ENCODE measurements around the gene SMYD3. TPM values are rescaled to one million over a fixed set of nuclear protein-coding genes. Genes with fewer than 3 reads are reported as not detected.

Gene SMYD3
- total and polyA plus RNA-seq, 10 donors: 12.5 to 33.1 (median 21.0) TPM

DNA sequence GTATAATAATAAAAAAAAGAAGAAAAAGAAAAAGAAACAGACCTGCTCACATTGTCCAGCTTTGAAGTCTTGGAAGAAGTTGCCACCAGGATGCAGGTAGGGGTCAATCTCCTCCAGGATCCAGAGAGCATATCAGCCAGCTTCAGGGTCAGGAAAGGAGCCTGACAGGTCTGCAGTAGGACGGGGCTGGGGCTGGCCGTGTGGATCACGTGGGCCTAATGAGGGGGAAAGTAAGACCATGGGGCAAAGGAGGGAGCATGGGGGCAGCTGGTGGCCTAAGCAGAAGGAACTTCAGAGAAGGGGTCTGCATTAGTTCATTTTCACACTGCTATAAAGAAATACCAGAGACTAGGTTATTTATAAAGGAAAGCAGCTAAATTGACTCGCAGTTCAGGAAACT, 19.3 kb upstream of the SMYD3 start:
- Histone ChIP-seq H3K27me3 (replicated peaks in 1 of 7) (no peaks in the 10 kb centered on the region), H3K27ac (no peak overlapping the region), H3K36me3 (no peaks in the 10 kb centered on the region), H3K4me3 (no peak overlapping the region), H3K9me3 (peaks cover 3 to 24% (median 19%) of the 10 kb centered on the region in 8 donors), H3K4me1 (peaks cover 0 to 9% (median 2%) of the 10 kb centered on the region in 6 donors)
- TF ChIP-seq, protein P1, sequence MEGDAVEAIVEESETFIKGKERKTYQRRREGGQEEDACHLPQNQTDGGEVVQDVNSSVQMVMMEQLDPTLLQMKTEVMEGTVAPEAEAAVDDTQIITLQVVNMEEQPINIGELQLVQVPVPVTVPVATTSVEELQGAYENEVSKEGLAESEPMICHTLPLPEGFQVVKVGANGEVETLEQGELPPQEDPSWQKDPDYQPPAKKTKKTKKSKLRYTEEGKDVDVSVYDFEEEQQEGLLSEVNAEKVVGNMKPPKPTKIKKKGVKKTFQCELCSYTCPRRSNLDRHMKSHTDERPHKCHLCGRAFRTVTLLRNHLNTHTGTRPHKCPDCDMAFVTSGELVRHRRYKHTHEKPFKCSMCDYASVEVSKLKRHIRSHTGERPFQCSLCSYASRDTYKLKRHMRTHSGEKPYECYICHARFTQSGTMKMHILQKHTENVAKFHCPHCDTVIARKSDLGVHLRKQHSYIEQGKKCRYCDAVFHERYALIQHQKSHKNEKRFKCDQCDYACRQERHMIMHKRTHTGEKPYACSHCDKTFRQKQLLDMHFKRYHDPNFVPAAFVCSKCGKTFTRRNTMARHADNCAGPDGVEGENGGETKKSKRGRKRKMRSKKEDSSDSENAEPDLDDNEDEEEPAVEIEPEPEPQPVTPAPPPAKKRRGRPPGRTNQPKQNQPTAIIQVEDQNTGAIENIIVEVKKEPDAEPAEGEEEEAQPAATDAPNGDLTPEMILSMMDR (IDR thresholded peaks at IDR 0.05 in 8 of 11, conservative IDR thresholded peaks at IDR 0.05 in 3 of 11): no peak
- no peak for TF ChIP-seq POLR2AphosphoS5 (IDR thresholded peaks at IDR 0.05)
- no peak for TF ChIP-seq POLR2A (IDR thresholded peaks at IDR 0.05)
- intact Hi-C loops (cut with DNase I; ENCODE audit: low total_unique reads): no loop called here
- no peak for DNase-seq
- 85 to 91% (median 89%) methylated on average over 4 of the region's 4 CpGs for WGBS, 5 donors

DNA sequence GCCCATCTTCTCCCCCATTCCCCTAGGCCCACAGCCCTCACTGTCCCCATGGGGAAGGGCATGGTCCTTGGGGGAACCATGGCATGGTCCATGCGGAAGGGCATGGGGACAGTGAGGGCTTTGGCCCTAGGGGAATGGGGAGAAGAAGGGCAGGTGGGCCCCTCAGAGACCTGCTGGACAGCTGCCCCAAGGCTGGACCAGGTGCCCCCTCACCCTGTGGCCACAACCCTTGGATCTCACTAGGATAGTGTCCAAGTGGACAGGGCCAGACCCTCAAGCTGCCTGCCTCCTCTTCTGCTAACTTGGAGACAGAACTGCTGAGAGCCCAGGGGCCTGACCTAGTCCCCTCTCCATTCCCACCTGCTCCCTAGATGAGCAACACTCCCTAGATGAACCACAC, 12.4 kb upstream of the SMYD3 start:
- Histone ChIP-seq H3K4me3 (no peak overlapping the region), H3K36me3 (no peaks in the 10 kb centered on the region), H3K27ac (no peak overlapping the region), H3K4me1 (no peaks in the 10 kb centered on the region), H3K27me3 (replicated peaks in 1 of 7) (no peaks in the 10 kb centered on the region), H3K9me3 (peaks cover 6 to 37% (median 25%) of the 10 kb centered on the region in 8 donors)
- DNase-seq: no peak
- TF ChIP-seq POLR2AphosphoS5 (IDR thresholded peaks at IDR 0.05): no peak
- no peak for TF ChIP-seq POLR2A (IDR thresholded peaks at IDR 0.05)
- intact Hi-C loops (cut with DNase I; ENCODE audit: low total_unique reads): no loop called here
- 89 to 100% (median 100%) methylated on average over 1 of the region's 1 CpG for WGBS, 5 donors

GRCh38 chr1:246518456-246519205, 11.6 kb upstream of the SMYD3 start:
- Histone ChIP-seq H3K27ac (no peak overlapping the region), H3K36me3 (no peaks in the 10 kb centered on the region), H3K4me1 (no peaks in the 10 kb centered on the region), H3K4me3 (no peak overlapping the region), H3K27me3 (replicated peaks in 1 of 7) (no peaks in the 10 kb centered on the region), H3K9me3 (peaks cover 6 to 46% (median 34%) of the 10 kb centered on the region in 8 donors)
- TF ChIP-seq POLR2AphosphoS5 (IDR thresholded peaks at IDR 0.05) (no peak), POLR2A (IDR thresholded peaks at IDR 0.05) (no peak)
- TF ChIP-seq, protein P1 (IDR thresholded peaks at IDR 0.05 in 8 of 11, conservative IDR thresholded peaks at IDR 0.05 in 3 of 11): no peak
- DNase-seq: no peak
- intact Hi-C loops (cut with DNase I; ENCODE audit: low total_unique reads): no loop called here
- WGBS, 5 donors: 84 to 92% (median 87%) methylated on average over 16 to 17 of the region's 17 CpGs

GRCh38 chr1:246517391-246517790, 10.3 kb upstream of the SMYD3 start:
- H3K27ac ChIP-seq: no peak overlapping the region
- intact Hi-C loops (cut with DNase I; ENCODE audit: low total_unique reads): no loop called here
- DNase-seq: no peak
- TF ChIP-seq POLR2A (IDR thresholded peaks at IDR 0.05): no peak
- TF ChIP-seq, protein P1 (IDR thresholded peaks at IDR 0.05 in 8 of 11, conservative IDR thresholded peaks at IDR 0.05 in 3 of 11): no peak
- TF ChIP-seq POLR2AphosphoS5 (IDR thresholded peaks at IDR 0.05): no peak
- 76 to 100% (median 81%) methylated on average over 3 to 7 of the region's 7 CpGs for WGBS, 5 donors
- H3K4me1 ChIP-seq: no peaks in the 10 kb centered on the region
- no peaks in the 10 kb centered on the region for H3K36me3 ChIP-seq
- no peak overlapping the region for H3K4me3 ChIP-seq
- H3K27me3 ChIP-seq (replicated peaks in 1 of 7): no peaks in the 10 kb centered on the region
- peaks cover 6 to 53% (median 37%) of the 10 kb centered on the region in 8 donors for H3K9me3 ChIP-seq

Measured in spleen (tissue), 11 donors.